IMR-90 (cell line): ENCODE results near the gene S1PR4. TPM values are rescaled to one million over a fixed set of nuclear protein-coding genes. Genes with fewer than 3 reads are reported as not detected.

Experiments
- CHD1 ChIP-seq: IDR thresholded peaks from 2 replicates; pipeline ENCODE4 v1.6.1; 2012; ENCODE audit warnings: low read depth, low read length, improper control_type of control experiment
- ELK1 ChIP-seq: fragments of 150-350 bp; IDR thresholded peaks from 2 replicates; pipeline ENCODE4 v1.6.1; 2016; ENCODE audit warnings: low read depth, mild to moderate bottlenecking, low read length, moderate library complexity, borderline replicate concordance
- FOS ChIP-seq: fragments of 150-350 bp; IDR thresholded peaks from 2 replicates; pipeline ENCODE4 v1.6.1; 2016; ENCODE audit warnings: low read depth, low read length
- MAFK ChIP-seq: IDR thresholded peaks from 2 replicates; pipeline ENCODE4 v1.6.1; 2012; ENCODE audit warnings: low read depth, low read length, improper control_type of control experiment
- polyA plus RNA-seq, 3 experiments: library from polyadenylated mRNA; depleted of rRNA; stranded (reverse); fragments of >200 nt; gene quantifications; 2 replicates each; pipeline ENCODE4 v1.2.3, GENCODE V29; 2012; ENCODE audit warnings: low replicate concordance in 1 of 3
- total RNA-seq: library from RNA; depleted of rRNA; stranded (reverse); fragments of >200 nt; gene quantifications from 2 replicates; pipeline ENCODE4 v1.2.3, GENCODE V29; 2012

Gene S1PR4
- total and polyA plus RNA-seq, 2 of the 4 experiments (the other 2 are of a cell fraction) = not detected

- no peak for TF ChIP-seq FOS
- TF ChIP-seq ELK1 = no peak
- TF ChIP-seq MAFK = no peak; the same call in 1 of the 2 replicates
- no peak for TF ChIP-seq CHD1
Measured at GRCh38 chr19:3184847-3185460, 6.4 kb downstream of the S1PR4 start (continued).
